Mucosa of descending colon (tissue), 3 donors: Measurements from ENCODE around the gene PDSS2. TPM values are rescaled to one million over a fixed set of nuclear protein-coding genes. Genes with fewer than 3 reads are reported as not detected.
"Not testable (repeated sequence)": the region's sequence is repeated elsewhere in the genome, so short reads cannot be mapped to it uniquely, and the experiment has no call there.

Experiments used
- ATAC-seq: fragments of 200-7000 bp; cut with Tn5 transposase; one replicate; pipeline ENCODE4 v1.9.1; 2020; ENCODE audit warnings: mild to moderate bottlenecking, moderate library complexity
- DNase-seq, 3 donors: peaks; one replicate each; pipeline ENCODE4 v3.0.0-alpha.2; 2020
- H3K36me3 ChIP-seq: fragments of 200-600 bp; one replicate; pipeline ENCODE4 v1.8.0; 2021; ENCODE audit warnings: low read depth, mild to moderate bottlenecking
- H3K4me1 ChIP-seq: fragments of 200-600 bp; one replicate; pipeline ENCODE4 v1.8.0; 2021; ENCODE audit warnings: low read depth, mild to moderate bottlenecking
- H3K4me3 ChIP-seq: fragments of 200-600 bp; one replicate; pipeline ENCODE4 v1.8.0; 2021; ENCODE audit warnings: mild to moderate bottlenecking
- H3K9me3 ChIP-seq: fragments of 200-600 bp; one replicate; pipeline ENCODE4 v1.8.0; 2021; ENCODE audit warnings: mild to moderate bottlenecking
- CTCF ChIP-seq: fragments of 200-600 bp; IDR thresholded peaks from one replicate; pipeline ENCODE4 v1.8.0; 2022; ENCODE audit warnings: antibody characterized with exemption, mild to moderate bottlenecking
- intact Hi-C, 2 donors: fragments of 100-400 bp; cut with DNase I in 1 of 2; cut with micrococcal nuclease in 1 of 2; formaldehyde crosslinking; loops; one replicate each; pipeline versions ENCODE4 v1.11.0 to v1.11.1; 2022; cut with DNase I, micrococcal nuclease
- total RNA-seq, 3 donors: library from RNA; stranded (reverse); fragmentation: NEBNext Ultra II Directional in 2 of 3; extraction: Animal tissue kit (Norgen Biotek cat#: 25700) in 2 of 3; gene quantifications; one replicate each; pipeline versions ENCODE4 v1.2.1 to v1.2.4, GENCODE V29; 2021 to 2023
- donor health status: DM: no; HTN: no; CAD: no; lungs with moderate emphysema.
- donor health status: DM: no; HTN: no; CAD: no.
- donor health status: DM: no; HTN: yes; CAD: no.

PDSS2 gene
- total RNA-seq, 3 donors from 2014 or later: 16.2 to 26.3 (median 25.6) TPM

GRCh38 chr6:107305391-107305790 is 154.0 kb downstream of the PDSS2 start:
- H3K9me3 ChIP-seq: no peaks in the 10 kb centered on the region
- TF ChIP-seq CTCF: no peak
- no peak overlapping the region for H3K4me3 ChIP-seq
- ATAC-seq: no peak
- no peaks in the 10 kb centered on the region for H3K4me1 ChIP-seq
- no peaks in the 10 kb centered on the region for H3K36me3 ChIP-seq
- no peak for DNase-seq
- intact Hi-C loops: no loop called here

GRCh38 chr6:107304421-107305025 is 154.8 kb downstream of the PDSS2 start:
- Histone ChIP-seq H3K9me3 (no peaks in the 10 kb centered on the region), H3K36me3 (no peaks in the 10 kb centered on the region), H3K4me1 (no peaks in the 10 kb centered on the region), H3K4me3 (no peak overlapping the region)
- no peak for ATAC-seq
- no peak for DNase-seq
- no peak for TF ChIP-seq CTCF
- intact Hi-C loops: no loop called here

GRCh38 chr6:107293350-107293749 is 166.0 kb downstream of the PDSS2 start:
- Histone ChIP-seq H3K4me1 (no peaks in the 10 kb centered on the region), H3K9me3 (no peaks in the 10 kb centered on the region), H3K4me3 (no peak overlapping the region), H3K36me3 (no peaks in the 10 kb centered on the region)
- ATAC-seq (no peak), DNase-seq (no peak)
- no peak for TF ChIP-seq CTCF
- intact Hi-C loops: no loop called here

- H3K4me1 ChIP-seq: no peaks in the 10 kb centered on the region
- no peak overlapping the region for H3K4me3 ChIP-seq
- no peak for TF ChIP-seq CTCF
- DNase-seq: no peak
- no peaks in the 10 kb centered on the region for H3K36me3 ChIP-seq
- no peaks in the 10 kb centered on the region for H3K9me3 ChIP-seq
- no peak for ATAC-seq
- intact Hi-C loops: no loop called here
Observed at GRCh38 chr6:107292715-107293271, 166.6 kb downstream of the PDSS2 start.

- Histone ChIP-seq H3K4me3 (no peak overlapping the region), H3K36me3 (no peaks in the 10 kb centered on the region), H3K4me1 (no peaks in the 10 kb centered on the region), H3K9me3 (no peaks in the 10 kb centered on the region)
- no peak for ATAC-seq
- intact Hi-C loops: no loop called here
- TF ChIP-seq CTCF: no peak
- no peak for DNase-seq
Observed at GRCh38 chr6:107290491-107290890, 168.9 kb downstream of the PDSS2 start.

- H3K4me1 ChIP-seq, H3K9me3 ChIP-seq, DNase-seq, intact Hi-C loops, H3K36me3 ChIP-seq, H3K4me3 ChIP-seq, ATAC-seq: not testable (repeated sequence)
Observed at GRCh38 chr6:107289258-107289657, 170.1 kb downstream of the PDSS2 start.

- intact Hi-C loops, ATAC-seq, H3K4me3 ChIP-seq: not testable (repeated sequence)
Observed at GRCh38 chr6:107285683-107286082, 173.7 kb downstream of the PDSS2 start.

More at GRCh38 chr6:107285683-107286082, 173.7 kb downstream of the PDSS2 start:
- not testable (repeated sequence) for H3K36me3 ChIP-seq, H3K9me3 ChIP-seq, DNase-seq, H3K4me1 ChIP-seq
